CD4-positive, alpha-beta memory T cell (primary cell): ENCODE data around the gene RALGPS2. TPM values are rescaled to one million over a fixed set of nuclear protein-coding genes. Genes with fewer than 3 reads are reported as not detected.

Experiments
- CTCF ChIA-PET: fragments of 350-600 bp; sonication (Branson Sonifier 250); formaldehyde crosslinking; loops from one replicate; lab custom pipeline; 2021; ENCODE audit warnings: inconsistent platforms; ENCODE audit not compliant: partially characterized antibody; lab: Charles Lee
- POLR2A ChIA-PET: fragments of 350-600 bp; sonication (Branson Sonifier 250); formaldehyde crosslinking; loops from one replicate; lab custom pipeline; 2021; ENCODE audit not compliant: partially characterized antibody; lab: Charles Lee
- DNase-seq, 5 donors: peaks; one replicate each; pipeline versions ENCODE4 v3.0.0 to v3.0.0-alpha.2; 2020 to 2022; ENCODE audit warnings: mixed read lengths in 1 of 5
- H3K27ac ChIP-seq: one replicate; pipeline ENCODE4 v1.7.0; 2013; ENCODE audit warnings: low read depth, low read length
- H3K27me3 ChIP-seq: 2 replicates; pipeline ENCODE4 v1.7.0; 2013; ENCODE audit warnings: mild to moderate bottlenecking, low read length, moderate library complexity; ENCODE audit not compliant: insufficient read depth
- H3K36me3 ChIP-seq: 2 replicates; pipeline ENCODE4 v1.7.0; 2013; ENCODE audit warnings: mild to moderate bottlenecking, low read length, moderate library complexity; ENCODE audit not compliant: insufficient read depth
- H3K4me1 ChIP-seq: 2 replicates; pipeline ENCODE4 v1.7.0; 2013; ENCODE audit warnings: mild to moderate bottlenecking, low read length, moderate library complexity; ENCODE audit not compliant: insufficient read depth
- H3K4me3 ChIP-seq, 2 donors: one replicate each; pipeline ENCODE4 v1.7.0; 2013; ENCODE audit warnings: low read length in 2 of 2, mild to moderate bottlenecking in 1 of 2
- H3K9me3 ChIP-seq, 2 donors: one replicate each; pipeline ENCODE4 v1.7.0; 2013; ENCODE audit warnings: low read length in 2 of 2, control low read depth in 1 of 2; ENCODE audit not compliant: control insufficient read depth in 1 of 2
- H3K27ac Mint-ChIP-seq, 7 donors: one replicate each; pipeline ENCODE4 v1.8.0; 2020 to 2021; ENCODE audit warnings: mixed read lengths in 7 of 7, mild to moderate bottlenecking in 6 of 7, inconsistent platforms in 3 of 7, moderate library complexity in 3 of 7
- H3K27me3 Mint-ChIP-seq, 2 donors: one replicate each; pipeline ENCODE4 v1.8.0; 2020 to 2021; ENCODE audit warnings: mixed read lengths in 2 of 2
- H3K36me3 Mint-ChIP-seq, 2 donors: one replicate each; pipeline ENCODE4 v1.8.0; 2020 to 2021; ENCODE audit warnings: mixed read lengths in 2 of 2, inconsistent platforms in 1 of 2, mild to moderate bottlenecking in 1 of 2
- H3K4me1 Mint-ChIP-seq, 4 donors: one replicate each; pipeline ENCODE4 v1.8.0; 2020 to 2021; ENCODE audit warnings: mixed read lengths in 4 of 4, mild to moderate bottlenecking in 1 of 4
- H3K4me3 Mint-ChIP-seq, 8 donors: one replicate each; pipeline ENCODE4 v1.8.0; 2020 to 2021; ENCODE audit warnings: mixed read lengths in 8 of 8, mild to moderate bottlenecking in 7 of 8, moderate library complexity in 6 of 8, inconsistent platforms in 3 of 8
- H3K9me3 Mint-ChIP-seq, 8 donors: one replicate each; pipeline ENCODE4 v1.8.0; 2020 to 2021; ENCODE audit warnings: mixed read lengths in 8 of 8, mild to moderate bottlenecking in 5 of 8, inconsistent platforms in 3 of 8, moderate library complexity in 1 of 8
- intact Hi-C: fragments of 100-400 bp; cut with micrococcal nuclease; formaldehyde crosslinking; loops from one replicate; pipeline ENCODE4 v1.15.1; 2023
- polyA plus RNA-seq, 2 donors: library from polyadenylated mRNA; unstranded; fragments of 300-500 nt; fragmentation: Illumina TruSeq; gene quantifications; one replicate each; pipeline ENCODE4 v1.2.3, GENCODE V29; 2021
- total RNA-seq, 2 experiments: library from RNA; stranded (reverse); gene quantifications; one replicate each; pipeline ENCODE4 v1.2.3, GENCODE V29; 2021

Gene RALGPS2
- total and polyA plus RNA-seq, 4 experiments from 2014 or later = 1.6 to 15.0 (median 7.8) TPM

- peaks cover 27 to 35% of the 10 kb centered on the region in 2 donors for H3K36me3 Mint-ChIP-seq
- CTCF ChIA-PET = no interaction called here
- Histone ChIP-seq H3K27me3 (no peaks in the 10 kb centered on the region), H3K4me1 (no peaks in the 10 kb centered on the region), H3K36me3 (no peaks in the 10 kb centered on the region), H3K27ac (no peak overlapping the region), H3K9me3 (no peaks in the 10 kb centered on the region), H3K4me3 (no peak overlapping the region)
- H3K4me3 Mint-ChIP-seq = no peak overlapping the region
- H3K4me1 Mint-ChIP-seq = no peaks in the 10 kb centered on the region
- DNase-seq = no peak
- peaks cover 0 to 8% (median 0%) of the 10 kb centered on the region in 8 donors for H3K9me3 Mint-ChIP-seq
- peaks cover 0 to 4% of the 10 kb centered on the region in 2 donors for H3K27me3 Mint-ChIP-seq
- intact Hi-C loops = no loop called here
- POLR2A ChIA-PET = no interaction called here
- H3K27ac Mint-ChIP-seq = no peak overlapping the region
These were observed 183.3 kb downstream of the RALGPS2 start for GRCh38 chr1:178908358-178908757.

- ChIA-PET CTCF (interaction anchor here (1.7 kb wide), 1 partner anchor 9 kb away, joined by 3 read pairs; no protein-coding TSS in a partner anchor), POLR2A (no interaction called here)
- H3K9me3 ChIP-seq = no peaks in the 10 kb centered on the region
- intact Hi-C loops = no loop called here
- no peak overlapping the region for H3K4me3 Mint-ChIP-seq
- no peak overlapping the region for H3K27ac Mint-ChIP-seq
- peaks cover 0 to 2% (median 0%) of the 10 kb centered on the region in 8 donors for H3K9me3 Mint-ChIP-seq
- no peaks in the 10 kb centered on the region for H3K27me3 ChIP-seq
- H3K27ac ChIP-seq = no peak overlapping the region
- DNase-seq = no peak
- no peaks in the 10 kb centered on the region for H3K4me1 ChIP-seq
- H3K27me3 Mint-ChIP-seq = peaks cover 0 to 4% of the 10 kb centered on the region in 2 donors
- no peaks in the 10 kb centered on the region for H3K4me1 Mint-ChIP-seq
- H3K36me3 Mint-ChIP-seq = peaks cover 26 to 34% of the 10 kb centered on the region in 2 donors
- H3K36me3 ChIP-seq = no peaks in the 10 kb centered on the region
- no peak overlapping the region for H3K4me3 ChIP-seq
These were observed 185.0 kb downstream of the RALGPS2 start for GRCh38 chr1:178910023-178910422.

GRCh38 chr1:178912597-178912996 lies 187.6 kb downstream of the RALGPS2 start:
- ChIA-PET POLR2A (no interaction called here), CTCF (no interaction called here)
- H3K27ac Mint-ChIP-seq = no peak overlapping the region

GRCh38 chr1:178916448-178917174 lies 191.6 kb downstream of the RALGPS2 start:
- Histone ChIP-seq H3K4me3 (no peak overlapping the region), H3K27me3 (no peaks in the 10 kb centered on the region), H3K36me3 (no peaks in the 10 kb centered on the region), H3K4me1 (no peaks in the 10 kb centered on the region), H3K9me3 (no peaks in the 10 kb centered on the region), H3K27ac (no peak overlapping the region)
- Mint-ChIP-seq H3K27ac (no peak overlapping the region), H3K36me3 (peaks cover 13 to 32% of the 10 kb centered on the region in 2 donors), H3K9me3 (no peaks in the 10 kb centered on the region), H3K27me3 (peaks cover 0 to 2% of the 10 kb centered on the region in 2 donors), H3K4me3 (no peak overlapping the region), H3K4me1 (no peaks in the 10 kb centered on the region)
- intact Hi-C loops = no loop called here
- DNase-seq = no peak
- ChIA-PET CTCF (no interaction called here), POLR2A (no interaction called here)

More at GRCh38 chr1:178912597-178912996, 187.6 kb downstream of the RALGPS2 start:
- no peak overlapping the region for H3K27ac ChIP-seq
- no peak overlapping the region for H3K4me3 Mint-ChIP-seq
- H3K36me3 ChIP-seq = no peaks in the 10 kb centered on the region
- no peak overlapping the region for H3K4me3 ChIP-seq
- no peaks in the 10 kb centered on the region for H3K27me3 ChIP-seq
- no peak for DNase-seq
- H3K27me3 Mint-ChIP-seq = peaks cover 0 to 4% of the 10 kb centered on the region in 2 donors
- H3K9me3 ChIP-seq = no peaks in the 10 kb centered on the region
- H3K36me3 Mint-ChIP-seq = peaks cover 28 to 43% of the 10 kb centered on the region in 2 donors
- peaks cover 0 to 2% (median 0%) of the 10 kb centered on the region in 8 donors for H3K9me3 Mint-ChIP-seq
- H3K4me1 ChIP-seq = no peaks in the 10 kb centered on the region
- intact Hi-C loops = no loop called here
- H3K4me1 Mint-ChIP-seq = no peaks in the 10 kb centered on the region

GRCh38 chr1:178918308-178918707 lies 193.3 kb downstream of the RALGPS2 start:
- no peaks in the 10 kb centered on the region for H3K36me3 ChIP-seq
- H3K27me3 ChIP-seq = no peaks in the 10 kb centered on the region
- Mint-ChIP-seq H3K27ac (no peak overlapping the region), H3K9me3 (peaks cover 0 to 4% (median 0%) of the 10 kb centered on the region in 8 donors), H3K36me3 (peaks cover 9 to 26% of the 10 kb centered on the region in 2 donors), H3K4me1 (no peaks in the 10 kb centered on the region), H3K4me3 (no peak overlapping the region), H3K27me3 (peaks cover 0 to under 1% of the 10 kb centered on the region in 2 donors)
- intact Hi-C loops = no loop called here
- ChIA-PET POLR2A (no interaction called here), CTCF (interaction anchor here (0.6 kb wide), 1 partner anchor 33 kb away, joined by 3 read pairs; no protein-coding TSS in a partner anchor)
- H3K4me3 ChIP-seq = no peak overlapping the region
- no peaks in the 10 kb centered on the region for H3K4me1 ChIP-seq
- no peaks in the 10 kb centered on the region for H3K9me3 ChIP-seq
- DNase-seq = no peak
- no peak overlapping the region for H3K27ac ChIP-seq

DNA sequence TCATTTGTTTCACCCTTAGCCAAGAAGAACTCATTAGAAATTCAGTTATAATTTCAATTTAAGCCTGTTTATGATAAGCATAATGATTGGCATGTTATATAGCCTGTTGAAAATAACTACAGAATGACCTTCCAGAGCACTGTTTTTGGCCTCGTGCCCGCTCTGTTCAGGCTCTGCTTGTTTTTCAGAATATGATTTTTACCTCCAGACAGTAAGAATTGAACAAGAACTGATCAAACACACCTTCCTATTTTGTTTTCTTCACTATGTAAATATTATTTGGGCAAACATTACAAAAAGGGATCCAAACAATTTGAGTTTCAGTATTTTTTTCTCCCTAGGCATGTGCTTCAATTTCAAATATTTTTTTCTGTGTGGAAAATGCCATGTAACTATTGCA lies 193.9 kb downstream of the RALGPS2 start:
- no peak overlapping the region for H3K27ac ChIP-seq
- ChIA-PET POLR2A (no interaction called here), CTCF (no interaction called here)
- Mint-ChIP-seq H3K36me3 (peaks cover 9 to 23% of the 10 kb centered on the region in 2 donors), H3K4me1 (no peaks in the 10 kb centered on the region), H3K27me3 (no peaks in the 10 kb centered on the region), H3K9me3 (peaks cover 0 to 8% (median 2%) of the 10 kb centered on the region in 8 donors), H3K27ac (no peak overlapping the region), H3K4me3 (no peak overlapping the region)
- intact Hi-C loops = no loop called here
- no peaks in the 10 kb centered on the region for H3K36me3 ChIP-seq
- H3K9me3 ChIP-seq = no peaks in the 10 kb centered on the region
- H3K4me3 ChIP-seq = no peak overlapping the region
- H3K4me1 ChIP-seq = no peaks in the 10 kb centered on the region
- H3K27me3 ChIP-seq = no peaks in the 10 kb centered on the region
- no peak for DNase-seq

DNA sequence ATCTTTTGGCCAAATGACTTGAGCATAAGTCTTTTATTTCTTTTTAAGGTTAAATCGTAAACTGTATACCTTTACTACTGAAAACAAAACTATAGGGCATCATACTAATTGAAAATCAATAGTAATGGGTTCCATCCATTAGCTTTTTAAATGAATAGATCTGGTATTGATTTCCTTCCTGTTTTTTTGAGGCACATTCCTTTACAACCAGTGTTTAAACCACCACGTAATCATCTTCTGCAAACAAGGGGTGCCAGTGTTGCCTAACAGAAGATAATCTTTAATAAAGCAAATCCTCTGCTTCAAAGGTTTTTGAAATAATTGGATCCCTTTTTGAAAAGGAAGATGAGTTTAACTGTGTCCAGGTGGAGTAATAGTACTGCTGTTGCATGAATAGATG lies 194.5 kb downstream of the RALGPS2 start:
- no peaks in the 10 kb centered on the region for H3K9me3 ChIP-seq
- H3K27me3 ChIP-seq = no peaks in the 10 kb centered on the region
- Mint-ChIP-seq H3K36me3 (peaks cover 7 to 19% of the 10 kb centered on the region in 2 donors), H3K9me3 (peaks cover 0 to 14% (median 7%) of the 10 kb centered on the region in 8 donors), H3K4me3 (no peak overlapping the region), H3K4me1 (no peaks in the 10 kb centered on the region), H3K27ac (no peak overlapping the region), H3K27me3 (peaks cover 0 to 2% of the 10 kb centered on the region in 2 donors)
- intact Hi-C loops = no loop called here
- H3K36me3 ChIP-seq = no peaks in the 10 kb centered on the region
- H3K27ac ChIP-seq = no peak overlapping the region
- POLR2A ChIA-PET = no interaction called here
- no peaks in the 10 kb centered on the region for H3K4me1 ChIP-seq
- CTCF ChIA-PET = no interaction called here
- DNase-seq = no peak
- H3K4me3 ChIP-seq = no peak overlapping the region
